ENCODE results near the gene PCDH11Y.
"Not testable (repeated sequence)": the region's sequence is repeated elsewhere in the genome, so short reads cannot be mapped to it uniquely, and the experiment has no call there.

DNA sequence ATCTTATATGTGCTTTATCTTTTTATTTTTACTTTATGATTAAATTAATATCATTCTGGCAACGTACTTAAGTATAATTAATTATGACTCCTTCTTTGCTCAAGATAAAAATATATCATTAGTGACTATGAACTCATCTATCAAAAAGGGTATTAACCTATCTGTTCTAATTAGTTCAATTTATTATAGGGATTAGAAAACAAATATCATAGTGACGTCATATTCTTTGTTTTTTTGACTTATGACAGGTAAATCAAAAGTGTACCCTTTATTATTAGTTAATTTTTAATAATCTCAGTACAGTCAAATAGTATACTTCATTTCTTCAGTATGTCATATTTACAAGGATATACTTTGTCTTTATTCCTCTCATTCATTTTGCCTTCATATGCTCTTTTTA is 638.5 kb downstream of the PCDH11Y start:
- TF ChIP-seq, protein P1, sequence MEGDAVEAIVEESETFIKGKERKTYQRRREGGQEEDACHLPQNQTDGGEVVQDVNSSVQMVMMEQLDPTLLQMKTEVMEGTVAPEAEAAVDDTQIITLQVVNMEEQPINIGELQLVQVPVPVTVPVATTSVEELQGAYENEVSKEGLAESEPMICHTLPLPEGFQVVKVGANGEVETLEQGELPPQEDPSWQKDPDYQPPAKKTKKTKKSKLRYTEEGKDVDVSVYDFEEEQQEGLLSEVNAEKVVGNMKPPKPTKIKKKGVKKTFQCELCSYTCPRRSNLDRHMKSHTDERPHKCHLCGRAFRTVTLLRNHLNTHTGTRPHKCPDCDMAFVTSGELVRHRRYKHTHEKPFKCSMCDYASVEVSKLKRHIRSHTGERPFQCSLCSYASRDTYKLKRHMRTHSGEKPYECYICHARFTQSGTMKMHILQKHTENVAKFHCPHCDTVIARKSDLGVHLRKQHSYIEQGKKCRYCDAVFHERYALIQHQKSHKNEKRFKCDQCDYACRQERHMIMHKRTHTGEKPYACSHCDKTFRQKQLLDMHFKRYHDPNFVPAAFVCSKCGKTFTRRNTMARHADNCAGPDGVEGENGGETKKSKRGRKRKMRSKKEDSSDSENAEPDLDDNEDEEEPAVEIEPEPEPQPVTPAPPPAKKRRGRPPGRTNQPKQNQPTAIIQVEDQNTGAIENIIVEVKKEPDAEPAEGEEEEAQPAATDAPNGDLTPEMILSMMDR (IDR thresholded peaks at IDR 0.05), result not testable (repeated sequence)
- not testable (repeated sequence) for TF ChIP-seq POLR2A, POLR2AphosphoS5 (IDR thresholded peaks at IDR 0.05)

Measured in breast epithelium (tissue), 3 donors.